Ovary (tissue), 3 donors: ENCODE results near the gene GMPR.

Source experiments
- EP300 ChIP-seq: sonication (generic); formaldehyde crosslinking; IDR thresholded peaks from one replicate; pipeline ENCODE4 v1.6.1; 2017; ENCODE audit warnings: antibody characterized with exemption
- TF ChIP-seq, protein P1 (sequence below), 3 donors: fragments of 450-650 bp in 2 of 3; fragments of 200-600 bp in 1 of 3; IDR thresholded peaks; one replicate each; pipeline versions ENCODE4 v1.5.1 to v1.8.0; 2016 to 2022; ENCODE audit warnings: antibody characterized with exemption in 3 of 3, mild to moderate bottlenecking in 1 of 3
- donor health status: DM: no; HTN: no; CAD: no.

- TF ChIP-seq, protein P1, sequence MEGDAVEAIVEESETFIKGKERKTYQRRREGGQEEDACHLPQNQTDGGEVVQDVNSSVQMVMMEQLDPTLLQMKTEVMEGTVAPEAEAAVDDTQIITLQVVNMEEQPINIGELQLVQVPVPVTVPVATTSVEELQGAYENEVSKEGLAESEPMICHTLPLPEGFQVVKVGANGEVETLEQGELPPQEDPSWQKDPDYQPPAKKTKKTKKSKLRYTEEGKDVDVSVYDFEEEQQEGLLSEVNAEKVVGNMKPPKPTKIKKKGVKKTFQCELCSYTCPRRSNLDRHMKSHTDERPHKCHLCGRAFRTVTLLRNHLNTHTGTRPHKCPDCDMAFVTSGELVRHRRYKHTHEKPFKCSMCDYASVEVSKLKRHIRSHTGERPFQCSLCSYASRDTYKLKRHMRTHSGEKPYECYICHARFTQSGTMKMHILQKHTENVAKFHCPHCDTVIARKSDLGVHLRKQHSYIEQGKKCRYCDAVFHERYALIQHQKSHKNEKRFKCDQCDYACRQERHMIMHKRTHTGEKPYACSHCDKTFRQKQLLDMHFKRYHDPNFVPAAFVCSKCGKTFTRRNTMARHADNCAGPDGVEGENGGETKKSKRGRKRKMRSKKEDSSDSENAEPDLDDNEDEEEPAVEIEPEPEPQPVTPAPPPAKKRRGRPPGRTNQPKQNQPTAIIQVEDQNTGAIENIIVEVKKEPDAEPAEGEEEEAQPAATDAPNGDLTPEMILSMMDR (IDR thresholded peaks at IDR 0.05), result no peak
- TF ChIP-seq EP300, result no peak
Observed at GRCh38 chr6:16318538-16318937, 80.2 kb downstream of the GMPR start.
